Ovary (tissue), 9 donors: Measurements from ENCODE around the gene FMN1. TPM values are rescaled to one million over a fixed set of nuclear protein-coding genes. Genes with fewer than 3 reads are reported as not detected.

ENCODE experiments used
- DNase-seq, 5 donors: peaks; one replicate each; pipeline ENCODE4 v3.0.0-alpha.2; 2019 to 2020
- H3K27ac ChIP-seq, 2 donors: fragments of 200-600 bp; one replicate each; pipeline versions ENCODE4 v1.5.1 to v1.8.0; 2019 to 2022
- H3K27me3 ChIP-seq: fragments of 200-600 bp; one replicate; pipeline ENCODE4 v1.8.0; 2022
- H3K36me3 ChIP-seq: fragments of 200-600 bp; sonication (generic); one replicate; pipeline ENCODE4 v1.5.1; 2019
- H3K4me1 ChIP-seq: one replicate; pipeline ENCODE4 v1.8.1; 2013; ENCODE audit warnings: mild to moderate bottlenecking, moderate library complexity; ENCODE audit not compliant: insufficient read depth
- H3K4me3 ChIP-seq: fragments of 200-600 bp; sonication (generic); one replicate; pipeline ENCODE4 v1.5.1; 2017
- H3K9me3 ChIP-seq, 2 donors: fragments of 200-600 bp in 1 of 2; sonication (generic) in 1 of 2; one replicate each; pipeline versions ENCODE4 v1.5.1 to v1.8.1; 2013 to 2019; ENCODE audit warnings: mild to moderate bottlenecking in 1 of 2, moderate library complexity in 1 of 2
- CTCF ChIP-seq, 3 donors: fragments of 450-650 bp in 2 of 3; fragments of 200-600 bp in 1 of 3; IDR thresholded peaks; one replicate each; pipeline versions ENCODE4 v1.5.1 to v1.8.0; 2016 to 2022; ENCODE audit warnings: antibody characterized with exemption in 3 of 3, mild to moderate bottlenecking in 1 of 3
- EP300 ChIP-seq: sonication (generic); formaldehyde crosslinking; IDR thresholded peaks from one replicate; pipeline ENCODE4 v1.6.1; 2017; ENCODE audit warnings: antibody characterized with exemption
- POLR2A ChIP-seq: fragments of 450-650 bp; IDR thresholded peaks from one replicate; pipeline ENCODE4 v1.6.1; 2017; ENCODE audit warnings: antibody characterized with exemption, mild to moderate bottlenecking, moderate library complexity
- WGBS, 3 donors: extraction: QIAGEN DNeasy Blood & Tissue Kit in 1 of 3; methylation state at CpG; one replicate each; pipeline versions ENCODE4 v1.1.5 to v1.1.7; 2013 to 2017; 5-methylcytosine and 5-hydroxymethylcytosine counted together
- intact Hi-C, 4 donors: fragments of 100-400 bp; cut with DNase I; formaldehyde crosslinking; loops; one replicate each; pipeline versions ENCODE4 v1.11.0 to v1.15.1; 2022 to 2023
- polyA plus RNA-seq, 2 donors: library from polyadenylated mRNA; stranded (reverse); fragments of 200-250 nt in 1 of 2; fragments of 350-450 nt in 1 of 2; fragmentation: Illumina TruSeq in 1 of 2; extraction: RNeasy Lipid Tissue Mini Kit (QIAGEN cat#74804) in 1 of 2; gene quantifications; one replicate each; pipeline ENCODE4 v1.2.3, GENCODE V29; 2013 to 2014
- total RNA-seq, 7 donors: library from RNA; depleted of rRNA in 2 of 7; stranded (reverse); fragments of >200 nt in 2 of 7; fragmentation: NEBNext Ultra II Directional in 3 of 7; extraction: Animal tissue kit (Norgen Biotek cat#: 25700) in 3 of 7; gene quantifications; one replicate each; pipeline versions ENCODE4 v1.1.0 to v1.2.4, GENCODE V29; 2016 to 2023
- donor health status: DM: no; HTN: no; CAD: no; lungs with moderate emphysema.
- donor health status: DM: no; HTN: no; CAD: no.
- donor health status: Bipolar disorder and iron deficiency.
- donor health status: DM: yes; HTN: yes; CAD: no.
- donor health status: DM: no; HTN: no; CAD: no.
- donor health status: DM: yes; HTN: yes; CAD: no.

Gene FMN1
- total and polyA plus RNA-seq, 9 donors: 0.13 to 16.9 (median 2.6) TPM

- 81 to 83% (median 82%) methylated on average over 3 of the region's 3 CpGs for WGBS, 3 donors
- no peaks in the 10 kb centered on the region for H3K9me3 ChIP-seq
- no peak for DNase-seq
- no peaks in the 10 kb centered on the region for H3K36me3 ChIP-seq
- no peak overlapping the region for H3K4me3 ChIP-seq
- intact Hi-C loops: no loop called here
- H3K4me1 ChIP-seq: no peaks in the 10 kb centered on the region
- no peak overlapping the region for H3K27ac ChIP-seq
- no peaks in the 10 kb centered on the region for H3K27me3 ChIP-seq
- TF ChIP-seq CTCF (IDR thresholded peaks at IDR 0.05) (no peak), EP300 (no peak), POLR2A (no peak)
Observed at GRCh38 chr15:33011976-33012375, 182.5 kb downstream of the FMN1 start.

- WGBS, 3 donors: 85 to 90% (median 87%) methylated on average over 4 of the region's 4 CpGs
- Histone ChIP-seq H3K9me3 (no peaks in the 10 kb centered on the region), H3K36me3 (no peaks in the 10 kb centered on the region), H3K4me3 (no peak overlapping the region), H3K27ac (no peak overlapping the region), H3K27me3 (no peaks in the 10 kb centered on the region), H3K4me1 (no peaks in the 10 kb centered on the region)
- no peak for DNase-seq
- intact Hi-C loops: no loop called here
- TF ChIP-seq POLR2A (no peak), CTCF (IDR thresholded peaks at IDR 0.05) (no peak), EP300 (no peak)
Observed at GRCh38 chr15:33009603-33010002, 184.9 kb downstream of the FMN1 start.

- no peaks in the 10 kb centered on the region for H3K9me3 ChIP-seq
- no peak overlapping the region for H3K4me3 ChIP-seq
- no peak for DNase-seq
- H3K4me1 ChIP-seq: no peaks in the 10 kb centered on the region
- H3K27ac ChIP-seq: no peak overlapping the region
- no peaks in the 10 kb centered on the region for H3K36me3 ChIP-seq
- TF ChIP-seq EP300 (no peak), CTCF (IDR thresholded peaks at IDR 0.05) (no peak), POLR2A (no peak)
- 55 to 64% (median 61%) methylated on average over 5 of the region's 5 CpGs for WGBS, 3 donors
- no peaks in the 10 kb centered on the region for H3K27me3 ChIP-seq
- intact Hi-C loops: no loop called here
Observed at GRCh38 chr15:33009026-33009425, 185.5 kb downstream of the FMN1 start.

GRCh38 chr15:33008284-33008995, 186.1 kb downstream of the FMN1 start:
- Histone ChIP-seq H3K27me3 (no peaks in the 10 kb centered on the region), H3K36me3 (no peaks in the 10 kb centered on the region), H3K9me3 (no peaks in the 10 kb centered on the region), H3K27ac (no peak overlapping the region), H3K4me1 (no peaks in the 10 kb centered on the region), H3K4me3 (no peak overlapping the region)
- WGBS, 3 donors: 5 to 7% (median 6%) methylated on average over 3 of the region's 3 CpGs
- DNase-seq: no peak
- intact Hi-C loops: no loop called here
- TF ChIP-seq EP300: no peak
- no peak for TF ChIP-seq CTCF (IDR thresholded peaks at IDR 0.05)
- no peak for TF ChIP-seq POLR2A
